Calu3 (cell line): ENCODE results near the gene BBX. TPM values are rescaled to one million over a fixed set of nuclear protein-coding genes. Genes with fewer than 3 reads are reported as not detected.
"Not testable (repeated sequence)": the region's sequence is repeated elsewhere in the genome, so short reads cannot be mapped to it uniquely, and the experiment has no call there.

Experiments
- BruUV-seq: library from RNA; stranded (reverse); fragments of 400-500 nt; replicated peaks from 2 replicates; lab custom pipeline; 2021; lab: Mats Ljungman, UMichigan
- CTCF ChIA-PET: fragments of 300-600 bp; sonication (Branson Sonifier 250); formaldehyde crosslinking; loops from one replicate; lab custom pipeline; 2022; ENCODE audit warnings: antibody characterized with exemption; lab: Charles Lee
- DNase-seq: peaks from one replicate; pipeline ENCODE4 v3.0.0; 2022
- H3K27ac Mint-ChIP-seq: one replicate; pipeline ENCODE4 v1.8.0; 2022; ENCODE audit warnings: mixed read lengths; ENCODE audit not compliant: unreplicated experiment
- H3K27me3 Mint-ChIP-seq: one replicate; pipeline ENCODE4 v1.8.0; 2022; ENCODE audit warnings: mixed read lengths; ENCODE audit not compliant: unreplicated experiment
- H3K36me3 Mint-ChIP-seq: one replicate; pipeline ENCODE4 v1.8.0; 2022; ENCODE audit warnings: mild to moderate bottlenecking, moderate library complexity, mixed read lengths; ENCODE audit not compliant: insufficient read depth, unreplicated experiment
- H3K4me1 Mint-ChIP-seq: one replicate; pipeline ENCODE4 v1.8.0; 2022; ENCODE audit warnings: mild to moderate bottlenecking, low read depth, mixed read lengths; ENCODE audit not compliant: unreplicated experiment
- H3K4me3 Mint-ChIP-seq: one replicate; pipeline ENCODE4 v1.8.0; 2022; ENCODE audit warnings: mild to moderate bottlenecking, low read depth, moderate library complexity, mixed read lengths; ENCODE audit not compliant: unreplicated experiment
- H3K9me3 Mint-ChIP-seq: one replicate; pipeline ENCODE4 v1.8.0; 2022; ENCODE audit warnings: low read depth, mixed read lengths; ENCODE audit not compliant: unreplicated experiment
- CTCF ChIP-seq: fragments of 200-600 bp; IDR thresholded peaks from one replicate; pipeline ENCODE4 v1.8.0; 2022; ENCODE audit warnings: antibody characterized with exemption; ENCODE audit not compliant: unreplicated experiment
- intact Hi-C: fragments of 100-400 bp; cut with micrococcal nuclease; formaldehyde crosslinking; loops from one replicate; pipeline ENCODE4 v1.10.0; 2022; ENCODE audit not compliant: unreplicated experiment
- total RNA-seq: library from RNA; stranded (reverse); gene quantifications from 2 replicates; pipeline ENCODE4 v1.2.3, GENCODE V29; 2022

BBX gene
- total RNA-seq, 1 experiment from 2014 or later, result 66.9 TPM

GRCh38 chr3:107562969-107563529 lies 40.3 kb downstream of the BBX start:
- no peak for DNase-seq
- Mint-ChIP-seq H3K27me3 (no peaks in the 10 kb centered on the region), H3K9me3 (no peaks in the 10 kb centered on the region), H3K4me3 (no peak overlapping the region), H3K36me3 (no peaks in the 10 kb centered on the region), H3K4me1 (no peaks in the 10 kb centered on the region), H3K27ac (no peak overlapping the region)
- intact Hi-C loops, result no loop called here
- no TSS peak for BruUV-seq
- TF ChIP-seq CTCF, result no peak
- CTCF ChIA-PET, result no interaction called here

GRCh38 chr3:107565244-107565643 lies 42.5 kb downstream of the BBX start:
- intact Hi-C loops, H3K27ac Mint-ChIP-seq, CTCF ChIA-PET, H3K9me3 Mint-ChIP-seq, DNase-seq, H3K4me1 Mint-ChIP-seq, H3K27me3 Mint-ChIP-seq, H3K36me3 Mint-ChIP-seq, BruUV-seq, H3K4me3 Mint-ChIP-seq: not testable (repeated sequence)

GRCh38 chr3:107571089-107571488 lies 48.3 kb downstream of the BBX start:
- H3K4me3 Mint-ChIP-seq, H3K27ac Mint-ChIP-seq, CTCF ChIA-PET, H3K4me1 Mint-ChIP-seq, H3K27me3 Mint-ChIP-seq, H3K9me3 Mint-ChIP-seq, BruUV-seq, DNase-seq, H3K36me3 Mint-ChIP-seq: not testable (repeated sequence)
- intact Hi-C loops, result loop anchor here (5.0 to 10.0 kb wide), 2 partner anchors 164 to 334 kb away; no protein-coding TSS in a partner anchor

GRCh38 chr3:107571492-107571891 lies 48.7 kb downstream of the BBX start:
- not testable (repeated sequence) for H3K27ac Mint-ChIP-seq

GRCh38 chr3:107574650-107575049 lies 51.9 kb downstream of the BBX start:
- no peaks in the 10 kb centered on the region for H3K27me3 Mint-ChIP-seq
- intact Hi-C loops, result loop anchor here (5.0 to 10.0 kb wide), 2 partner anchors 160 to 337 kb away; no protein-coding TSS in a partner anchor
- peak; percentile 29 for TF ChIP-seq CTCF
- no peaks in the 10 kb centered on the region for H3K9me3 Mint-ChIP-seq
- no TSS peak for BruUV-seq
- CTCF ChIA-PET, result interaction anchor here (1.3 kb wide), 1 partner anchor 86 kb away, joined by 4 read pairs; no protein-coding TSS in a partner anchor
- DNase-seq, result no peak
- H3K36me3 Mint-ChIP-seq, result no peaks in the 10 kb centered on the region
- H3K27ac Mint-ChIP-seq, result no peak overlapping the region
- H3K4me3 Mint-ChIP-seq, result no peak overlapping the region
- H3K4me1 Mint-ChIP-seq, result no peaks in the 10 kb centered on the region

More at GRCh38 chr3:107571492-107571891, 48.7 kb downstream of the BBX start:
- H3K4me3 Mint-ChIP-seq, H3K27me3 Mint-ChIP-seq, CTCF ChIA-PET, DNase-seq, H3K4me1 Mint-ChIP-seq, H3K9me3 Mint-ChIP-seq, BruUV-seq, H3K36me3 Mint-ChIP-seq: not testable (repeated sequence)
- intact Hi-C loops, result loop anchor here (5.0 to 10.0 kb wide), 2 partner anchors 163 to 334 kb away; no protein-coding TSS in a partner anchor
